IPS-NIHi7 (cell line): ENCODE measurements around the gene LIAS.
"Not testable (repeated sequence)": the region's sequence is repeated elsewhere in the genome, so short reads cannot be mapped to it uniquely, and the experiment has no call there.

Source experiments
- DNase-seq: peaks from one replicate; pipeline ENCODE4 v3.0.0; 2012; ENCODE audit warnings: mixed read lengths; ENCODE audit errors: extremely low spot score

LIAS gene

GRCh38 chr4:39452860-39453587 is 5.8 kb upstream of the LIAS start:
- no peak for DNase-seq

- no peak for DNase-seq
Observed at GRCh38 chr4:39453738-39454137, 5.1 kb upstream of the LIAS start.

DNA sequence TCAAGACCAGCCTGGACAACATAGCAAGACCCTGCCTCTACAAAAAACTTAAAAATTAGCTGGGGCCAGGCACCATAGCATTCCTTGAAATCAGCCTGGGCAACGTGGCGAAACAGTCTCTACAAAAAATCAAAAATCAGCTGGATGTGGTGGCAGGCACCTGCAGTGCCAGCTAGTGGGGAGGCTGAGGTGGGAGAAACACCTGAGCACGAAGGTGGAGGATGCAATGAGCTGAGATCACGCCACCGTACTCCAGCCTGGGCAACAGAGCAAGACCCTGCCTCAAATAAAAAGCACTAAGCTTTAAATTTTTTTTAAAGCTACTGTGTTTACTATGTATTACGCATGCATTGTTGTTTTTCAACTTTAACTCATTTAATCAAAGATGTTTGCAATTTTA is 3.4 kb upstream of the LIAS start:
- no peak for DNase-seq

- DNase-seq: no peak
Observed at GRCh38 chr4:39456946-39457763, 1.7 kb upstream of the LIAS start.

GRCh38 chr4:39458161-39458504 is 723 bp upstream of the LIAS start:
- DNase-seq: not testable (repeated sequence)

DNA sequence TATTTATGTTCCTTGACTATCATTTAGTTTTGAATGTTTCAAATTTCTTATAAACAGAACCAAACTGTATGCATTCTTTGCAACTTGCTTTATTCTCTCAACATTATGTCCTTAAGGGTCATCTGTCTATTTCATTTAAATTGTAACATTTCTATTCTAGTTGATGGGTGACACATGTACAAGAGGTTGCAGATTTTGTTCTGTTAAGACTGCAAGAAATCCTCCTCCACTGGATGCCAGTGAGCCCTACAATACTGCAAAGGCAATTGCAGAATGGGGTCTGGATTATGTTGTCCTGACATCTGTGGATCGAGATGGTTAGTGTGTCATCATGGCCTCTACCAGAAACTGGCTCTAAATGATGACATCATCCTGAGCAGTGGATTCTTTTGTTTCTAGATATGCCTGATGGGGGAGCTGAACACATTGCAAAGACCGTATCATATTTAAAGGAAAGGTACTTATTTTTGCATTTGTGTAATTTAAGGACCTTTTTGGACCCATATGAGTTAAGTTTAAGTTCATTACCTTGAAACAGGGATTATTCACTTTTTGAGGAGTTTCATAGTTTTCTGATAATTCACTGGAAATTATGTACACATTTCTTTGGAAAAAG is 6.1 kb downstream of the LIAS start:
- no peak for DNase-seq

- no peak for DNase-seq
Observed at GRCh38 chr4:39466747-39467146, 7.9 kb downstream of the LIAS start.

- no peak for DNase-seq
Observed at GRCh38 chr4:39467464-39467863, 8.6 kb downstream of the LIAS start.

DNA sequence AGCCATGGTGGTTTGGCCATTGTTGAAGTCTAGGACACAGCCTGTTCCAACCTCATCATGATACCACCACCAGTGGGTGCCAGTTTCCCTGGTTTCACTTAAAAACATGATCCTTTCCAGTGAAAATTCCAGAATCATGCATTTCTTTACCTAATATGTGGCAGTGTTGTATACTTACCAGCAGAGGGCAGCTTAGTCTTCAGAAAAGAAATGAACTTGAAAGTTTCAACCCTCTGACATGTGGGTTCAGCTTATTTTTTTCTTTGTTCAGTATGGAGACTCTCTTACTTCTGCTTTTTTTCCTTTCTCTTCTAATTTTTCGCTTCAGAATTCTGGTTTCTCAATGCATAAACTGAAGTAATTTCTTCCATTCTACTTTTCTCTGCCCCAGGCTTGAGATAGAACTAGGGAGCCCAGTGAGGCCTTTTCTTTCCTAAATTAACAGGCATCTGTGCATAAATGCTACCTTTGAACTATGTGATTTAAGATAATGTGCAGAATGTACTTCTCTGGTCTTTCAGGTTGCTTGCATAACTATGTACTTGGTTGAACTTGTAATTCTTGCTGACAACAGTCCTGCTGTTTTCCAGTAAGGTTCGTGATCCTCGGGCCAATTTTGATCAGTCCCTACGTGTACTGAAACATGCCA is 10.7 kb downstream of the LIAS start:
- DNase-seq: peak; percentile 54

- DNase-seq: no peak
Observed at GRCh38 chr4:39470402-39470801, 11.5 kb downstream of the LIAS start.

DNA sequence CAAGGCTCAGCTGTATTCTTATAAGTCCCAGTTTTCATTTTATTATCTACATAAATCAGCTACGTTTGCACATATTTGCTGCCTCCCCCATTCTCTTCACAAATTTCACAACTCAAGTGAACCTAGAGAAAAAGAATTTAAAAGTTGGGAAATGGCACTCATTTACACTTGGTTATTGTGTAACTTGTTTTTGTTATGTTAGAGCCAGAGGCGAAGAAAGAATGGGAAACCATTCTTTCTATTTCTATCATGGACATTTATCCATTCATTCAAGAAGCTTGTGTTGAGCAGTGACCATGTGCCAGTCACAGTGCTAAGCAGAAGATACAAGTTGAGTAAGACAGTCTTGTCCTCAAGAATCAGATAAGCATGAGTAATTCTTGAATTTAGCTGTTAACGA is 13.5 kb downstream of the LIAS start:
- DNase-seq: no peak

DNA sequence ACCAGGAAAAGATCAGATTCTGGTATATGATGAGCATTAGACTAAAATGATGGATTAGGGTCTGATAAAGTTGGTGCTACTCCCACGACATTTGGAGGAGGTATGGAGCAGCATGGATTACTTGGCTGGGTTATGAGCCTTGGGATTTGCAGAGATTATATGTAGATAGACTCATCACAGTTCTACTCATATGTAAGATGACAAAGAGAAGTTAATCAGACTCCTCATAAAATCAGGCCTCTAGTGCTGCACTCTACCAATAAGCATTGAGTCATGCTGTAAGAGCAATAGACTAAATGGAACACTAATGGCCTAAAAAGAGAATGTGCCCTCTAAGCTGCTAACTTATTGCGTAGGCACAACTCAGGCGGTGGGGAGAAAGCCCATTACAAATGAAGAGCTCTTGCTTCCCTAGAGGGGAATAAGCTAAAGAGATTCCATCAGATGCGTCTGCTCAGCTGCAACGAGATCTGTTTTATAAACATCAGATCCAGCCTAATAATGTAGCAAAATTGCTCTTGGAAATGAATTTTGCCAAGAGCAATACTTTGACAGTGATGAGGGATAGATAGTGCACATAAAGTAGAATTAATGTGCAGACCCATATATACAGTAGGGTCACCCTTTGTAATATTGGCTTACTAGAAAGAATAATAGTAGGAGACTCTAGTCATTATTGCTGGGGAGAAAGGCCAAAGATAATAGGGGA is 17.5 kb downstream of the LIAS start:
- DNase-seq: no peak

DNA sequence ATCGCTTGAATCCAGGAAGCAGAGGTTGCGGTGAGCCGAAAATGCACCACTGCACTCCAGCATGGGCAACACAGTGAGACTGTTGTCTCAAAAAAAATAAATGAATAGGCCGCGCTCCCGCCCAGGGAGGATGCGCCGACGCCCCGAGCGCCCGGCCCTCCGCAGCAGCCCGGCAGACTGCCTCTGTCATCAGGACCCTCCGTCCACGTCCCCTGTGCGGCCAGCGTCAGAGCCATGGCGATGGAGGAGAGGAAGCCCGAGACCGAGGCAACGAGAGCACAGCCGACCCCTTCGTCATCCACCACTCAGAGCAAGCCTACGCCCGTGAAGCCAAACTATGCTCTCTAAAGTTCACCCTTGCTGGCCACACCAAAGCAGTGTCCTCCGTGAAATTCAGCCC is 21.4 kb downstream of the LIAS start:
- no peak for DNase-seq

DNA sequence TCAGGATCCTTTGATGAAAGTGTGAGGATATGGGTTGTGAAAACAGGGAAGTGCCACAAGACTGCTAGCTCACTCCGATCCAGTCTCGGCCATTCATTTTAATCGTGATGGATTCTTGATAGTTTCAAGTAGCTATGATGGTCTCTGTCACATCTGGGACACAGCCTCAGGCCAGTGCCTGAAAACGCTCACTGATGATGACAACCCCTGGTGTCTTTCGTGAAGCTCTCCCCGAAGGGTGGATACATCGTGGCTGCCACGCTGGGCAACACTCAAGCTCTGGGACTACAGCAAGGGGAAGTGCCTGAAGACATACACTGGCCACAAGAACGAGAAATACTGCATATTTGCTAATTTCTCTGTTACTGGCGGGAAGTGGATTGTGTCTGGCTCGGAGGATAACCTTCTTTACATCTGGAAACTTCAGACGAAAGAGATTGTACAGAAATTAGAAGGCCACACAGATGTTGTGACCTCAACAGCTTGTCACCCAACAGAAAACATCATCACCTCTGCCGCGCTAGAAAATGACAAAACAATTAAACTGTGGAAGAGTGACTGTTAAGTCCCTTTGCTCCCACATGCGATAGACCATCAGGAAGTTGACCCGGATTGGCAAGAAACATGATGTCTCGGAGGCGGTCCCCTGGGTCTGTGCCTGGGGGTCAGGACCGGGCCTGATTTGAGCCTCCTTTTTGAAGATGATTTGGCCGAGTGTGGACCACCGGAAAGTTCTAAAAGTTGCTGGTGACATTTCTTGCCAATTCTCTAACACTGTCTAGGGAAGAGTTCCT is 22.2 kb downstream of the LIAS start:
- DNase-seq: no peak

GRCh38 chr4:39484582-39485272 is 25.9 kb downstream of the LIAS start:
- DNase-seq: no peak

- no peak for DNase-seq
Observed at GRCh38 chr4:39486221-39486804, 27.5 kb downstream of the LIAS start.

DNA sequence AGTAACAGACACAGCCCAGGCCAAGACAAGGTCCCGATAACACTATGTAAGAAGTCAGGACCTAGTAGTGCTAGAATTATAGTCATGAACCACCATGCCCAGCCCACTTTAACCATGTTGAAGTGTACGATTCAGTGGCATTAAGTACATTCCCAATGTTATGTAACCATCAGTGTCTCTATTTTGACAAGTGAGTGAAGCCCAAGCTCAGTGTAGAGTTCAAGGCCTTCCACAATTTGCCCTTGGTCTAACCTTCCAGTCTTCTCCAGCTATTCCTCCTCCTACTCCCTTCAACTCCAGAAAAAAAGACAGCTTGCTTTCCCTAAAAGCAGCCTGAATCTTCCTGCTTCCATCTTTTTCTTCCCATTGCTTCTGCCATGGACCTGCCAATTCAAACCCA is 31.5 kb downstream of the LIAS start:
- DNase-seq: no peak

DNA sequence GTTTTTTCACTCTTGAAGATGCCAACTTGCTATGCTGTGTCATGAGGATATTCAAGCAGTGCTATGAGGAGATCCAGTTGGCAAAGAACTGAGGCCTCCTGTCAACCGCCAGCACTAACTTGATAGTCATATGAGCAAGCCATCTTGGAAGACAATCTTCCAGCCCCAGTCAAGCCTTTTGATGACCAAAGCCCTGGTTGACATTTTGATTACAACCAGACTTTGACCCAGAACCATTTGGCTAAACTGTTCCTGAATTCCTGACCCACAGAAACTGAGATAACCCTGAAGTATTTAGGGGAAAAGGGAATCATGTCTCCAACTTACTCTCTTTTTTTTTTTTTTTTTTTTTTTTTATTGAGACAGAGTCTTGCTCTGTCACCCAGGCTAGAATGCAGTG is 35.5 kb downstream of the LIAS start:
- no peak for DNase-seq

GRCh38 chr4:39495446-39496213 is 36.8 kb downstream of the LIAS start:
- DNase-seq: no peak
